Measurements from ENCODE around the gene CBY3.
"Not testable (repeated sequence)": the region's sequence is repeated elsewhere in the genome, so short reads cannot be mapped to it uniquely, and the experiment has no call there.

CBY3 gene

DNA sequence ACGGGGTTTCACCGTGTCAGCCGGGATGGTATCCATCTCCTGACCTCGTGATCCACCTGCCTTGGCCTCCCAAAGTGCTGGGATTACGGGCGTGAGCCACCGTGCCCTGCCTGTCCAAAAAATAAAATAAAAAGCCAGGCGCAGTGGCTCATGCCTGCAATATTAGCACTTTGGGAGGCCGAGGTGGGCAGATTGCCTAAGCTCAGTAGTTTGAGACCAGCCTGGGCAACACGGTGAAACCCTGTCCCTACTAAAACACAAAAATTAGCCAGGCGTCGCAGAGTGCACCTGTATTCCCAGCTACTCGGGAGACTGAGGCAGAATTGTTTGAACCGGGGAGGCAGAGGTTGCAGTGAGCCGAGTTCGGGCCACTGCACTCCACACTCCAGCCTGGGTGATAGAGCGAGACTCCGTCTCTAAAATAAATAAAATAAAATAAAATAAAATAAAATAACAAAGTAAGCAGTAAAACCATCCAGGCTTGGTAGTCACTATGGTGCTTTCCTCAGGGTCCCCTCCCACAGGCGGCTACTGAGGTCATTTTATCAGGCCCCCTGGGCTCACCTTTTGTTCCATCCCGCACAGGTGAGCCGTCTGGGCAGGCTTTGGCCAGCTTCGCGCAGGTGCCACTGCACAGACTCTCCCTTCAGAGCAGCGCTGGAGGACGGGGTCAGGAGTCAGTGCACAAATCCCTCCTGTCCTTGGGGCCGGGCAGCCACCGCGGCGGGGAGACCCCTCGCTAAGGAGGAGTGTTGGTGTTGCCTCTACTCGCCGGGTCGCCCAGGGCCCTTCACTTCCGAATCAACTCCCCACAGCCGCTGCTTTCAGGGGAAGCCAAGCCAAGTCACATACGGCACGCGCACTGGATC is 47.1 kb downstream of the CBY3 start:
- not testable (repeated sequence) for H3K27me3 ChIP-seq (ENCODE audit: insufficient read depth, low read depth); H3K4me3 ChIP-seq (IDR thresholded peaks at IDR 0.05; ENCODE audit: insufficient read depth, low read depth, low read length); H3K4me1 ChIP-seq (ENCODE audit: low read depth, poor library complexity, severe bottlenecking); H3K27ac ChIP-seq; H3K9ac ChIP-seq; H3K36me3 ChIP-seq (ENCODE audit: insufficient read depth); H2AFZ ChIP-seq (ENCODE audit: low read depth); H4K20me1 ChIP-seq (ENCODE audit: insufficient read depth); H3K4me2 ChIP-seq; H3K79me2 ChIP-seq (ENCODE audit: insufficient read depth, low read depth)

Data from KMS-11 (cell line).